MCF 10A (cell line): Measurements from ENCODE around the gene DGLUCY. TPM values are rescaled to one million over a fixed set of nuclear protein-coding genes. Genes with fewer than 3 reads are reported as not detected.

ENCODE experiments used
- BruUV-seq: library from RNA; stranded (reverse); fragments of 400-500 nt; replicated peaks from 2 replicates; lab custom pipeline; 2021; lab: Mats Ljungman, UMichigan
- CTCF ChIA-PET: fragments of 300-600 bp; sonication (Branson Sonifier 250); formaldehyde crosslinking; extraction: SDS; loops from one replicate; lab custom pipeline; 2021; ENCODE audit warnings: antibody characterized with exemption, inconsistent platforms; lab: Yijun Ruan, JAX
- POLR2A ChIA-PET: fragments of 300-600, 350-650 bp; sonication (Branson Sonifier 250); formaldehyde crosslinking; extraction: SDS; loops from one replicate; lab custom pipeline; 2020; ENCODE audit warnings: antibody characterized with exemption, inconsistent platforms; lab: Yijun Ruan, JAX
- DNase-seq: peaks from one replicate; pipeline ENCODE4 v3.0.0-alpha.2; 2018; ENCODE audit not compliant: unreplicated experiment
- H3K27ac Mint-ChIP-seq: one replicate; pipeline ENCODE4 v1.8.0; 2022; ENCODE audit warnings: mild to moderate bottlenecking, low read depth, mixed read lengths; ENCODE audit not compliant: unreplicated experiment
- H3K27me3 Mint-ChIP-seq: one replicate; pipeline ENCODE4 v1.8.0; 2022; ENCODE audit warnings: mixed read lengths; ENCODE audit not compliant: insufficient read depth, unreplicated experiment
- H3K36me3 Mint-ChIP-seq: one replicate; pipeline ENCODE4 v1.8.0; 2022; ENCODE audit warnings: mild to moderate bottlenecking, moderate library complexity, mixed read lengths; ENCODE audit not compliant: insufficient read depth, unreplicated experiment
- H3K4me1 Mint-ChIP-seq: one replicate; pipeline ENCODE4 v1.8.0; 2022; ENCODE audit warnings: mixed read lengths; ENCODE audit not compliant: insufficient read depth, unreplicated experiment
- H3K4me3 Mint-ChIP-seq: one replicate; pipeline ENCODE4 v1.8.0; 2022; ENCODE audit warnings: mild to moderate bottlenecking, moderate library complexity, mixed read lengths; ENCODE audit not compliant: unreplicated experiment
- H3K9me3 Mint-ChIP-seq: one replicate; pipeline ENCODE4 v1.8.0; 2022; ENCODE audit warnings: mixed read lengths; ENCODE audit not compliant: unreplicated experiment
- intact Hi-C: fragments of 100-400 bp; cut with micrococcal nuclease; formaldehyde crosslinking; loops from 2 replicates; pipeline ENCODE4 v1.14.1; 2022
- total RNA-seq: library from RNA; stranded (reverse); gene quantifications from 2 replicates; pipeline ENCODE4 v1.2.3, GENCODE V29; 2022
- TF ChIP-seq, protein P1 (sequence below): fragments of 200-600 bp; IDR thresholded peaks from one replicate; pipeline ENCODE4 v1.8.0; 2022; ENCODE audit warnings: antibody characterized with exemption, mild to moderate bottlenecking; ENCODE audit not compliant: unreplicated experiment

Gene DGLUCY
- total RNA-seq, 1 experiment from 2014 or later: 11.7 TPM

DNA sequence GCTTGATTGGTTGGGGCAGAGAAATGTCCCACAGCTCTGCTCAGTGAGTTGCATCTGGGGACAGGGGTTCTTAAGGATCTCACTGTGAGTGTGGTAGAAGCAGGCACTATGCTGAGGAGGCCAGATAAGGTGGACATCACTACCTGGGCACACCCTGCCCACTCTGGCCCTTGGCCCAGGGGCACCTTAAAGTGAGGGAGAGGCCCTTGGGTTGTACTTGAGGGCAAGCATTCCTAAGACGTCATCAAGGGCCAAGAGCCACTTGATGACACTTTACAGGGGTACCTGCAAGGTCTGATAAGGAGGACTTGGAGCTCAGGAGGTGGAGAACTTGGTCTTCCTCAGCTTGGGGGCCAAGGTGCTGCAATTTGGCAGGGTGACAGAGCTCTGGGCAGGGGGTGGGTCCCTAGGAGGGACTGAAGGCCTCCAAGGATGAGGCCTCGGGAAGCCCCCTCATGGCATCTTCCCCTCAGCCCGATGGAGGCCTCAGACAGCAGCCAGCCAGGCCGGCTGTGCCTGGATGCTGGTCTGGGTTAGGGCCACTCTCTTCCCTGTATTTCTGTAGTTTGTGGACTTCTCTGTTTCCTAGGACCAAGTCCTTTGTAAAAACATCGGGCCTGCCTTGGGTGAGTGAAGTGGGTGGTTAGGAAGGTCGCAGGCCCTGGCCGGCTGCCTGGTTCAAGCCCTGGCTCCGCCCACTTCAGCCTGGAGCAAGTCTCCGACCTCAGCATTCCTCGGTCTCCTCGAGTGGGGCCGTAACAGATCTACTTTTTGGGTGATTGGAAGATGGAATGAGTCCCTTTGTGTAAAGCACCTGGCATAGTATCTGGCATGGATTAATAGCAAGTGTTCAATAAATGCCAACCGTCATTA, 105.9 kb downstream of the DGLUCY start:
- intact Hi-C loops: no loop called here

GRCh38 chr14:91220581-91221000, 106.7 kb downstream of the DGLUCY start:
- H3K4me3 Mint-ChIP-seq: no peak overlapping the region
- H3K4me1 Mint-ChIP-seq: peaks cover 16% of the 10 kb centered on the region
- intact Hi-C loops: no loop called here
- BruUV-seq: no TSS peak
- peaks cover 14% of the 10 kb centered on the region for H3K9me3 Mint-ChIP-seq
- H3K27ac Mint-ChIP-seq: no peak overlapping the region
- DNase-seq: no peak
- H3K36me3 Mint-ChIP-seq: peaks cover 27% of the 10 kb centered on the region
- TF ChIP-seq, protein P1, sequence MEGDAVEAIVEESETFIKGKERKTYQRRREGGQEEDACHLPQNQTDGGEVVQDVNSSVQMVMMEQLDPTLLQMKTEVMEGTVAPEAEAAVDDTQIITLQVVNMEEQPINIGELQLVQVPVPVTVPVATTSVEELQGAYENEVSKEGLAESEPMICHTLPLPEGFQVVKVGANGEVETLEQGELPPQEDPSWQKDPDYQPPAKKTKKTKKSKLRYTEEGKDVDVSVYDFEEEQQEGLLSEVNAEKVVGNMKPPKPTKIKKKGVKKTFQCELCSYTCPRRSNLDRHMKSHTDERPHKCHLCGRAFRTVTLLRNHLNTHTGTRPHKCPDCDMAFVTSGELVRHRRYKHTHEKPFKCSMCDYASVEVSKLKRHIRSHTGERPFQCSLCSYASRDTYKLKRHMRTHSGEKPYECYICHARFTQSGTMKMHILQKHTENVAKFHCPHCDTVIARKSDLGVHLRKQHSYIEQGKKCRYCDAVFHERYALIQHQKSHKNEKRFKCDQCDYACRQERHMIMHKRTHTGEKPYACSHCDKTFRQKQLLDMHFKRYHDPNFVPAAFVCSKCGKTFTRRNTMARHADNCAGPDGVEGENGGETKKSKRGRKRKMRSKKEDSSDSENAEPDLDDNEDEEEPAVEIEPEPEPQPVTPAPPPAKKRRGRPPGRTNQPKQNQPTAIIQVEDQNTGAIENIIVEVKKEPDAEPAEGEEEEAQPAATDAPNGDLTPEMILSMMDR: no peak
- H3K27me3 Mint-ChIP-seq: no peaks in the 10 kb centered on the region
- CTCF ChIA-PET: interaction anchor here (0.8 kb wide), 1 partner anchor 42 kb away, joined by 3 read pairs; no protein-coding TSS in a partner anchor
- POLR2A ChIA-PET: no interaction called here

More for the DNA sequence above, 105.9 kb downstream of the DGLUCY start:
- Mint-ChIP-seq H3K27me3 (no peaks in the 10 kb centered on the region), H3K36me3 (peaks cover 28% of the 10 kb centered on the region), H3K4me3 (no peak overlapping the region), H3K9me3 (peaks cover 14% of the 10 kb centered on the region), H3K27ac (no peak overlapping the region), H3K4me1 (peaks cover 16% of the 10 kb centered on the region)
- BruUV-seq: no TSS peak
- POLR2A ChIA-PET: interaction anchor here (0.5 kb wide), 1 partner anchor 178 kb away, joined by 3 read pairs; no protein-coding TSS in a partner anchor
- CTCF ChIA-PET: interaction anchor here (0.6 to 1.6 kb wide), 4 partner anchors 41 to 63 kb away, joined by 3 to 4 read pairs (median 4); no protein-coding TSS in a partner anchor
- TF ChIP-seq, protein P1: no peak
- no peak for DNase-seq

- no peaks in the 10 kb centered on the region for H3K27me3 Mint-ChIP-seq
- ChIA-PET CTCF (no interaction called here), POLR2A (no interaction called here)
Observed at GRCh38 chr14:91221270-91221669, 107.4 kb downstream of the DGLUCY start.

More at GRCh38 chr14:91221270-91221669, 107.4 kb downstream of the DGLUCY start:
- intact Hi-C loops: no loop called here
- Mint-ChIP-seq H3K9me3 (peaks cover 14% of the 10 kb centered on the region), H3K4me1 (peaks cover 11% of the 10 kb centered on the region), H3K27ac (no peak overlapping the region), H3K36me3 (peaks cover 20% of the 10 kb centered on the region), H3K4me3 (no peak overlapping the region)
- TF ChIP-seq, protein P1: no peak
- BruUV-seq: no TSS peak
- DNase-seq: no peak
